Lower leg skin (tissue), 3 donors: Measurements from ENCODE around the gene ANAPC10.

Experiments used
- POLR2A ChIP-seq, 2 donors: fragments of 450-650 bp; IDR thresholded peaks; one replicate each; pipeline ENCODE4 v1.6.1; 2016 to 2017; ENCODE audit warnings: antibody characterized with exemption in 2 of 2, mild to moderate bottlenecking in 1 of 2, moderate library complexity in 1 of 2
- TF ChIP-seq, protein P1 (sequence below), 3 donors: fragments of 450-650 bp; IDR thresholded peaks; one replicate each; pipeline ENCODE4 v1.5.1; 2016; ENCODE audit warnings: antibody characterized with exemption in 3 of 3, mild to moderate bottlenecking in 3 of 3, moderate library complexity in 2 of 3

DNA sequence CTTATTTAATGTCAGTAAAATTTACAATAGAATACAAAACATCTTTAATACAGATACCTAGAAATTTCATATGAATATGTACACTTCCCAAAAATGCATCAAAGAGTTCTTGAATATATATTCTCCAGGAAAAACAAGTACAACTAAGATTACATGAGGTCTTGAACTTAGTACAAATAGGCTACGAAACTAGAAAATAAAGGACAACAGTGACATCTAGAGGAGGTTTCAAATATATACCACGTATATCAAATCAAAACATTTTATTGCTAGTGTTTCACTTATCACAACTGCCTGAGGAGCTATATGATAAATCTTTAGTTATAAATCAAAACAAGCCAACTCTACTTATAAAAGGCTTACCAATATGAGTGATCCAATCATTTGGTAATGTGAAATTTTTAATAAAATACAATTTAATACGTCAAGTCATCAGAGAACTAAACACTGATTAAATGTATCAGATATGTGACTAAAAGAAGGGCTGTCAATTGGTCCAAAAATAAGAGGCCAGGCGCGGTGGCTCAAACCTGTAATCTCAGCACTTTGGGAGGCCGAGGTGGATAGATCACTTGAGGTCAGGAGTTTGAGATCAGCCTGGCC, 36.6 kb downstream of the ANAPC10 start:
- TF ChIP-seq, protein P1, sequence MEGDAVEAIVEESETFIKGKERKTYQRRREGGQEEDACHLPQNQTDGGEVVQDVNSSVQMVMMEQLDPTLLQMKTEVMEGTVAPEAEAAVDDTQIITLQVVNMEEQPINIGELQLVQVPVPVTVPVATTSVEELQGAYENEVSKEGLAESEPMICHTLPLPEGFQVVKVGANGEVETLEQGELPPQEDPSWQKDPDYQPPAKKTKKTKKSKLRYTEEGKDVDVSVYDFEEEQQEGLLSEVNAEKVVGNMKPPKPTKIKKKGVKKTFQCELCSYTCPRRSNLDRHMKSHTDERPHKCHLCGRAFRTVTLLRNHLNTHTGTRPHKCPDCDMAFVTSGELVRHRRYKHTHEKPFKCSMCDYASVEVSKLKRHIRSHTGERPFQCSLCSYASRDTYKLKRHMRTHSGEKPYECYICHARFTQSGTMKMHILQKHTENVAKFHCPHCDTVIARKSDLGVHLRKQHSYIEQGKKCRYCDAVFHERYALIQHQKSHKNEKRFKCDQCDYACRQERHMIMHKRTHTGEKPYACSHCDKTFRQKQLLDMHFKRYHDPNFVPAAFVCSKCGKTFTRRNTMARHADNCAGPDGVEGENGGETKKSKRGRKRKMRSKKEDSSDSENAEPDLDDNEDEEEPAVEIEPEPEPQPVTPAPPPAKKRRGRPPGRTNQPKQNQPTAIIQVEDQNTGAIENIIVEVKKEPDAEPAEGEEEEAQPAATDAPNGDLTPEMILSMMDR (IDR thresholded peaks at IDR 0.05), result no peak
- TF ChIP-seq POLR2A (IDR thresholded peaks at IDR 0.05), result no peak
